ENCODE results near the gene TEKT2.

The TEKT2 gene

GRCh38 chr1:36087233-36088123 is 3.6 kb downstream of the TEKT2 start:
- DNase-seq = no peak

GRCh38 chr1:36088265-36088576 is 4.3 kb downstream of the TEKT2 start:
- DNase-seq = no peak

DNA sequence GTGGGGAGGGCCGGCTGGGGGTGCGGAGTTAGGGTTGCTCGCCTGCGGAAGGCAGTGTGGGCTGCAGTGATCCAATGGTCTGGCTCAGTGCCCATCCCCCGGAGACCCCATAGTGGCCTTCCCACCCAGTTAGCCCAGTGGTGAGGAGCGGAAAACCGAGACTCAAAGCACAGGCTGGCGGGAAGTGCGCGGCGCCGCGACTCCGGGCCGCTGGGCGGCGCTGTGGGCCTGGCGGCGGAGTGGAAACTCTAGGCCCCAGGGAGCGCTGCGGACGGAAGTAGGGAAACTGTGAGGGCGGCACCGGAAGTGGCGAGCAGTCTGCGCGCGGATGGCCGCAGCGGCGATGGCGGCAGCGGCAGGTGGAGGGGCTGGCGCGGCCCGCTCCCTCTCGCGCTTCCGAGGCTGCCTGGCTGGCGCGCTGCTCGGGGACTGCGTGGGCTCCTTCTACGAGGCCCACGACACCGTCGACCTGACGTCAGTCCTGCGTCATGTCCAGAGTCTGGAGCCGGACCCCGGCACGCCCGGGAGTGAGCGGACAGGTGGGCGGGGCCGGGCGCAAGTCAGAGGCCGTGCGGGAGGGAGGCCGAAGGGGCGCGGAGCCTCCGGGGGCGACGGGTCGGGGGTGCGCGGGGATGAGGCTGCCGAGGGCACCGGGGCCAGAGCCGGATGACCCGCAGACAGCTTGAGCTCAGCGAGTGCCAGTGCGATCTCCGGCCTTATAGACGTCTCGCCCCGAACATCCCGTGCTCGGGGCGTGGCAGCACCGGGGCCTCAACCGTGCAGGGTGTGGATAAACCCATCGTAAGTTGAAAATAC is 4.9 kb downstream of the TEKT2 start, which contains the start of gene ADPRS:
Gene ADPRS (plus strand): TSS at position 316 of the 816 bp plus-strand sequence. CDS start 13 bp downstream, at position 329.
- DNase-seq = peak; percentile 65 to 76

GRCh38 chr1:36089393-36090121 is 5.7 kb downstream of the TEKT2 start:
- no peak for DNase-seq

GRCh38 chr1:36091141-36091540 is 7.2 kb downstream of the TEKT2 start:
- DNase-seq = no peak

GRCh38 chr1:36091698-36092097 is 7.8 kb downstream of the TEKT2 start:
- no peak for DNase-seq

DNA sequence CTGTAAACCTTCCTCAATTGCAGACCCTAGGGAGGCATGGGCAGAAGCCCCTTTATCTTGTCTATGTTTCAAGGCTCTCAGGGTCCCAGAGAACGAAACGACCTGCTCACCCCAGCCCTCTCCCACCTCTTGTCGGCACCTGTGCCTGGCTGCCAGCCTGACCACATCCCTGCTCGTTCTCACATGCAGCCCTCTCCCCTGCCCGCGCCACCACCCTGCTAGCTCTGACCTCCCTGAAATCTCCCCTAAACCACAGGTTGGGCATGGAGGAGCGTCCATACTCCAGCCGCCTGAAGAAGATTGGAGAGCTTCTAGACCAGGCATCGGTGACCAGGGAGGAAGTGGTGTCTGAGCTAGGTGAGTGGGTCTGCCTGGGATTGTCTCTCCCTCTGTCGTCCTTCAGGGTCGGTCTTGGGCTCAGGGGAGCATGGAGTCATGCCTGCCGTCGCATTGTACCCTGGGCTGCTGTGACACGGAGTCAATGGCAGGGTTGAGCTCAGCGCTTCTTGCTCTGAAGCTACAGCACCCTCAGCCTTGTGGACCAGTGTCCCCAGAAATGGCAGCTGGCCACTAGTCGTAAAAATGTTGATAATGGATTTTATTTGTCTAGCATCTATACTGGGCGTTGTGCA is 8.4 kb downstream of the TEKT2 start:
- DNase-seq = no peak

- no peak for DNase-seq
Measured at GRCh38 chr1:36092798-36093185, 8.9 kb downstream of the TEKT2 start.

DNA sequence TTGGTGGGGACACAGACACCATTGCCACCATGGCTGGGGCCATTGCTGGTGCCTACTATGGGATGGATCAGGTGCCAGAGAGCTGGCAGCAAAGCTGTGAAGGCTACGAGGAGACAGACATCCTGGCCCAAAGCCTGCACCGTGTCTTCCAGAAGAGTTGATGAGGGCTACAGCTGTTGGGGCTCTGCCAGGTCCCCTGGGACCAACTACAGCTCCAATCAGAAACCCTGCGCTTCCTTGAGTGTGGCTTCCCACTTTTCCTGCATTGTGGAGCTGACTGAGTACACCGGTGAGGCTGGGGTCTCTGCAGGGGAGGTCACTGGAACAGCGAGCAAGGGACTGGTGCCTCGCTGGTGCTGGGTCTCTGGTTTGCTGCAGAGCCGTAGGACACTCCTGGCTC is 9.3 kb downstream of the TEKT2 start:
- DNase-seq = no peak

GRCh38 chr1:36093929-36094328 is 10.0 kb downstream of the TEKT2 start:
- no peak for DNase-seq

DNA sequence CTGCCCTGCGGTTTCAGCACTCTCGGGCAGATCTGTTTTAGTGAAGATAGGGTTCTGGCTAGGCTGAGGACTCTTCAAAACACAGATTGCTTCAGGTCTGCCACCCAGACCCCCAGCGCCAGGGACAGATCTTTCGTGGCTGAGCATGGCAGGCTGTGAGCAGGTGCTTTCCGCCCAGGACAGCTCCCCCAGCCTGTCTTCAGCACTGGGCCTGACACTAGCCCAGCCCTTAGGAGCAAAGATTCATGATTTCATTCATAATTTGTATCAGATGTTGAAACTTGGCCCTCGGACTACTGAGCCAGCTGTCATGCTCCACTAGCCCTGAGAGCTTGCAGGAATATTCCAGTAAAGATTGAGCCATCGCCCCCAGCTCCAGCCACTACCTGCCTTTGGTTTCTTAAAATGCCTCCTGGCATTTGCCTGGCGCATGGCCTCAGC is 10.7 kb downstream of the TEKT2 start:
- DNase-seq = no peak

DNA sequence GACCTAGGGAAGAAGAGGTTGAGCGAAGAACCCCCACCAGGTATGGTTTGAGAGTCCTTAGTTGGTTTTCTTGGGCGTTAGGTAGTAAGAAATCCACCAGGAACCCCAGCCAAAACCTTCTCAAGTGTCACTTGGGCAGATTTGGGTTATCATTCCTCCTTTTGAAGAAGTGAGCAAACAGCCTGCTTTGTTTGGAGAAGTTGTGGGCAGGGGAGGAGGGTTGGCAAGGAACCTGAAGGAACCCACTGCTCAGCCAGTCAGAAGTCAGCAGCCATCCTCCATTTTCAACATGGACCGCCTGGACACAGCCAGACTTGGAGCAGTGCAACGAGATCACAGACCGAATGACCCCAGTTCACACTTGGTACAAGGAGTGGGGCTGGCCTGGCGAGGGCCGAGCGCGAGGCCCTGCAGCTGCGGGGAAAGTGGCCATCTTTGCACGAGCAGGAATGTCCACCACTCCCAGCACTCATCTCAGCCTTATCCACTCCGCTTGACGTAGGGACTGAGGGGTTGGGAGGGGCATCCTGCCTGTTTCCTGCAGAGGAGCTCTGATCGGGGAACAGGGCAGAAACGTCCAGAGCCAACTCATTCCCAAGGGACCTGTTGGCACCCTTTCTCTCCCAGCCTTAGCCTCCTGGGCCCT is 12.0 kb downstream of the TEKT2 start:
- DNase-seq = no peak

DNA sequence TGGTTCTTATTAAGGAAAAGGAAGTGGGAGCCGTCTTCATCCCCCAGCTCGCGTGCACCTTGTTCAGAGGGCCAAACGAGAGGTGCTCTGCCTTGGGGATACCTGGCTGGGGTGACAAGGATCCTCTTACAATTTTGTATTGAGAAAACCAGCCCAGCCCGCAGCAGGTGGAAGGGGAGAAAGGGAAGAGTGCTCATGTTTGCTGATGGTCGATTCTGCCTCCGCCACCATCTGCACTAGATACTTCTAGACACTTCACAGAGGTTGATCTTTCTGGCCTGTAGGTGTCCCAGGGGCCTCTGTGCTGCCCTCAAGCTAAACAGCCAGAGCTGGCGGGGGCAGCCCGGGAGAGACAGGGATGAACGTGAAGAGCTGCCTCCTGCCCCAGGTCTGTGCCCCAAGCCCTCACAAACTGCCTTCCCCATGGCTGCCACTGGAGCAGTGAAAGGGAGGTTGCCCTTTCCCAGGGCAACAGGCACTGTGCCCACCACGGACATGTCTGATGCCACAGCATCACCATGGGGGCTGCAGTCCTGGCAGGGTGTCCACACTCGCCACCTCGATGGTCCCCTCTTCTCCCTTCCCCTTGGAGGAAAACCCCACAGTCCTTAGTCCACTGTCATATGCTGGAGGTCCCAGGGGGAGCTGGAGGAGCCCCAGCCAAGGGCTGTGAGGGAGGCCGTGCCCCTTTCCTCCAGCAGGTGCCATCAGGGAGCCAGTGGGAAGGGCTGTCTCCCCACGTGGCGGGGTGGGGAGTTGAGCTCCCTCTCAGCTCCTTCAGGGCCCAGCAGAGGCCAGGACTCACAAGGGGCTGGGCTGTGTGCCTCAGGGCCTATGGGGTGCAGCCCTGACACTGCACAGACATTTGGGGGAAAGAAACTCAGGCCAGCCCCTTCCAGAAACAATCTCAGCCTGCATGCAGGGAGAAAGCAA is 12.9 kb downstream of the TEKT2 start:
- DNase-seq = peak; percentile 66 to 72

- DNase-seq = no peak
Measured at GRCh38 chr1:36097693-36098585, 14.0 kb downstream of the TEKT2 start.

GRCh38 chr1:36098650-36099365 is 14.9 kb downstream of the TEKT2 start:
- no peak for DNase-seq

DNA sequence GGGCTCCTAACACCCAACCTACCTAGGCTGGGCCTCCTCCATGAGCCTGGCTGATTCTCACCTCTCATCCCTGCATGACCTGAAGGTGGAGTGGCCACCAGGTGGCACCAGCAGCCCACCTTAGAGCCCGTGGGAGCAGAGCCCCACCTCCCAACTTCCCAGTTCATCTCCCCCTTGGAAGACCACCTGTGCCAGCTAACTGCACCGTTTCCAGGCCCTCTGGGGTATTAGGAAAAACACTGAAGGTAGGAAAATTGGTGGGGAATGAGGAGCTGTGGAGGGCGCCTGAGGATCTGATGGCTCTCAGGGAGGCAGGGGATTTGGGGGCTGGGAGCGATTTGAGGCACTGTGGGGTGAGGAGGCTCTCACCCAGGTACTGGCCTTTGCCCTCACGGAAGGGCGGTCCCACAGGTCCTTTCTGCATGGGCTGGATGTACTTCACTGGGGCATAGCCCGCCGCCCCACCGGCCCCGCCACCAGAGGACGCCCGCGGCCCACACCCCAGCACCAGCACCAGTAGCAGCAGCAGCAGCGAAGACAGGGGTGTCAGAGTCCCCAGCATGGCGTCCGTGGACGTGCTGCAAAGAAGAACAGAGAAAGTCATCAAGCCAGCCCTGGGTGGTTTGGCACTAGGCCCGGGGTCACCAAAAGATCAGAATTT is 15.9 kb downstream of the TEKT2 start:
- peak; percentile 59 to 72 for DNase-seq

GRCh38 chr1:36100376-36100775 is 16.5 kb downstream of the TEKT2 start:
- no peak for DNase-seq

GRCh38 chr1:36101546-36101945 is 17.7 kb downstream of the TEKT2 start:
- DNase-seq = no peak

DNA sequence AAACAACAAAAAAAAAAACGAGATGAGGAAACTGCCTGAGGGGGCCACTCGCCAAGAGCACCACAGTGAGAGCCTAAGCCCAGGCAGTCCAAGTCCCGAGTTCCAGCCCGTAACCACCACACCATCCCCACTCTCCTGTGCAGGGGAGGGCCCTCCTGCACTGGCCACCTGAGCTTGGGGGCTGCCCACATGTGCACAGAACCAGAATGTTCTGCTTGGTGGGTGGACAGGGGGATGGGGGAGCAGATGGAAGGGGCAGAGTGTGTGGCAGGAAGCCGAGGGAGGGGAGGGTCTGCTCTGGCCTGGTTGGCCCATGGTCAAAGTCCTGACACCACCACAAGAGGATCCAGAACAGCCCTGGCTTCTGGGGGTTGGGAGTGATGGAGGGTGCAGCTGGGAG is 22.4 kb downstream of the TEKT2 start:
- no peak for DNase-seq
